ENCODE results near the gene TTLL8.

The TTLL8 gene

GRCh38 chr22:50014053-50014501, 44.0 kb downstream of the TTLL8 start:
- no peak overlapping the region for H3K4me3 ChIP-seq (ENCODE audit: low read depth, low read length)
- DNase-seq (ENCODE audit: low read depth): no peak
- no peak for TF ChIP-seq POLR2A (IDR thresholded peaks at IDR 0.05; ENCODE audit: extremely low read depth, insufficient read length)
- no peak for TF ChIP-seq MAX (IDR thresholded peaks at IDR 0.05; ENCODE audit: low read depth, low read length)
- no peak for TF ChIP-seq MYC (IDR thresholded peaks at IDR 0.05; ENCODE audit: low read depth, low read length)
- TF ChIP-seq CTCF (IDR thresholded peaks at IDR 0.05; ENCODE audit: low read depth, low read length): no peak

- TF ChIP-seq POLR2A (IDR thresholded peaks at IDR 0.05; ENCODE audit: extremely low read depth, insufficient read length): no peak
- no peak for TF ChIP-seq MAX (IDR thresholded peaks at IDR 0.05; ENCODE audit: low read depth, low read length)
- no peak for TF ChIP-seq MYC (IDR thresholded peaks at IDR 0.05; ENCODE audit: low read depth, low read length)
- no peak for TF ChIP-seq CTCF (IDR thresholded peaks at IDR 0.05; ENCODE audit: low read depth, low read length)
- DNase-seq (ENCODE audit: low read depth): no peak
Measured at GRCh38 chr22:50012211-50013181, 45.6 kb downstream of the TTLL8 start, which contains the start of gene IL17REL. TSS of gene IL17REL (minus strand) at chr22:50012765. CDS start at chr22:50012646, 119 bp downstream.

GRCh38 chr22:50011447-50012210, 46.5 kb downstream of the TTLL8 start:
- TF ChIP-seq CTCF (IDR thresholded peaks at IDR 0.05; ENCODE audit: low read depth, low read length): no peak
- no peak for TF ChIP-seq MAX (IDR thresholded peaks at IDR 0.05; ENCODE audit: low read depth, low read length)
- TF ChIP-seq POLR2A (IDR thresholded peaks at IDR 0.05; ENCODE audit: extremely low read depth, insufficient read length): no peak
- TF ChIP-seq MYC (IDR thresholded peaks at IDR 0.05; ENCODE audit: low read depth, low read length): no peak
- DNase-seq (ENCODE audit: low read depth): no peak
- no peak overlapping the region for H3K4me3 ChIP-seq (ENCODE audit: low read depth, low read length)

More at GRCh38 chr22:50012211-50013181, 45.6 kb downstream of the TTLL8 start, which contains the start of gene IL17REL:
- H3K4me3 ChIP-seq (ENCODE audit: low read depth, low read length): no peak within 1 kb of the TSS

GRCh38 chr22:50010676-50011446, 47.2 kb downstream of the TTLL8 start:
- TF ChIP-seq MYC (IDR thresholded peaks at IDR 0.05; ENCODE audit: low read depth, low read length) (no peak), POLR2A (IDR thresholded peaks at IDR 0.05; ENCODE audit: extremely low read depth, insufficient read length) (no peak), CTCF (IDR thresholded peaks at IDR 0.05; ENCODE audit: low read depth, low read length) (no peak), MAX (IDR thresholded peaks at IDR 0.05; ENCODE audit: low read depth, low read length) (no peak)
- DNase-seq (ENCODE audit: low read depth): no peak
- H3K4me3 ChIP-seq (ENCODE audit: low read depth, low read length): no peak overlapping the region
